ENCODE results near the gene TAX1BP3. TPM values are rescaled to one million over a fixed set of nuclear protein-coding genes. Genes with fewer than 3 reads are reported as not detected.

The TAX1BP3 gene
- total RNA-seq, 2 donors from 2014 or later: 148 to 195 TPM

- no peak overlapping the region for H3K4me3 ChIP-seq
- no peaks in the 10 kb centered on the region for H3K4me1 ChIP-seq
- no peaks in the 10 kb centered on the region for H3K36me3 ChIP-seq
- TF ChIP-seq CTCF (IDR thresholded peaks at IDR 0.05): no peak
- H3K9ac ChIP-seq (ENCODE audit: low read depth in 2 of 2, low read length in 2 of 2): no peak overlapping the region
- H3K9me3 ChIP-seq: no peaks in the 10 kb centered on the region
- H3K27me3 ChIP-seq: no peaks in the 10 kb centered on the region
- no peak overlapping the region for H3K27ac ChIP-seq
- intact Hi-C loops (cut with DNase I): no loop called here
- no peak for DNase-seq
Measured at GRCh38 chr17:3632287-3632686, 36.1 kb downstream of the TAX1BP3 start.

GRCh38 chr17:3630781-3631180 lies 37.6 kb downstream of the TAX1BP3 start:
- Histone ChIP-seq H3K27ac (no peak overlapping the region), H3K4me3 (no peak overlapping the region), H3K9me3 (no peaks in the 10 kb centered on the region), H3K36me3 (no peaks in the 10 kb centered on the region), H3K4me1 (no peaks in the 10 kb centered on the region), H3K9ac (ENCODE audit: low read depth in 2 of 2, low read length in 2 of 2) (no peak overlapping the region), H3K27me3 (no peaks in the 10 kb centered on the region)
- intact Hi-C loops (cut with DNase I): no loop called here
- TF ChIP-seq CTCF (IDR thresholded peaks at IDR 0.05): no peak
- no peak for DNase-seq

- DNase-seq: no peak
- Histone ChIP-seq H3K9ac (ENCODE audit: low read depth in 2 of 2, low read length in 2 of 2) (no peak overlapping the region), H3K9me3 (no peaks in the 10 kb centered on the region), H3K4me1 (no peaks in the 10 kb centered on the region), H3K36me3 (peaks cover 6% of the 10 kb centered on the region), H3K27me3 (no peaks in the 10 kb centered on the region), H3K27ac (no peak overlapping the region), H3K4me3 (no peak overlapping the region)
- intact Hi-C loops (cut with DNase I): no loop called here
- no peak for TF ChIP-seq CTCF (IDR thresholded peaks at IDR 0.05)
Measured at GRCh38 chr17:3627769-3628167, 40.6 kb downstream of the TAX1BP3 start.

GRCh38 chr17:3626831-3627768 lies 41.3 kb downstream of the TAX1BP3 start:
- Histone ChIP-seq H3K27ac (no peak overlapping the region), H3K36me3 (peaks cover 8% of the 10 kb centered on the region), H3K27me3 (no peaks in the 10 kb centered on the region), H3K4me1 (no peaks in the 10 kb centered on the region), H3K9ac (ENCODE audit: low read depth in 2 of 2, low read length in 2 of 2) (no peak overlapping the region), H3K4me3 (no peak overlapping the region), H3K9me3 (no peaks in the 10 kb centered on the region)
- DNase-seq: no peak
- no peak for TF ChIP-seq CTCF (IDR thresholded peaks at IDR 0.05)
- intact Hi-C loops (cut with DNase I): no loop called here

- no peak overlapping the region for H3K9ac ChIP-seq (ENCODE audit: low read depth in 2 of 2, low read length in 2 of 2)
- H3K4me1 ChIP-seq: no peaks in the 10 kb centered on the region
- H3K9me3 ChIP-seq: no peaks in the 10 kb centered on the region
- intact Hi-C loops (cut with DNase I): no loop called here
- DNase-seq: no peak
- no peak overlapping the region for H3K4me3 ChIP-seq
- H3K36me3 ChIP-seq: peaks cover 8% of the 10 kb centered on the region
- H3K27ac ChIP-seq: no peak overlapping the region
- no peak for TF ChIP-seq CTCF (IDR thresholded peaks at IDR 0.05)
- no peaks in the 10 kb centered on the region for H3K27me3 ChIP-seq
Measured at GRCh38 chr17:3622977-3623594, 45.3 kb downstream of the TAX1BP3 start.

All from colonic mucosa (tissue), 4 donors.